IPS-18c (cell line): Measurements from ENCODE around the gene PPP1R15B.
"Not testable (repeated sequence)": the region's sequence is repeated elsewhere in the genome, so short reads cannot be mapped to it uniquely, and the experiment has no call there.

Experiments
- H3K4me3 ChIP-seq: 2 replicates; pipeline ENCODE4 v1.7.0; 2013; ENCODE audit warnings: low read depth, mild to moderate bottlenecking, low read length, moderate library complexity; ENCODE audit not compliant: insufficient read depth
- H3K9me3 ChIP-seq: one replicate; pipeline ENCODE4 v1.6.1; 2013; ENCODE audit warnings: mild to moderate bottlenecking, low read length, moderate library complexity; ENCODE audit not compliant: control insufficient read depth, insufficient read depth

The PPP1R15B gene

DNA sequence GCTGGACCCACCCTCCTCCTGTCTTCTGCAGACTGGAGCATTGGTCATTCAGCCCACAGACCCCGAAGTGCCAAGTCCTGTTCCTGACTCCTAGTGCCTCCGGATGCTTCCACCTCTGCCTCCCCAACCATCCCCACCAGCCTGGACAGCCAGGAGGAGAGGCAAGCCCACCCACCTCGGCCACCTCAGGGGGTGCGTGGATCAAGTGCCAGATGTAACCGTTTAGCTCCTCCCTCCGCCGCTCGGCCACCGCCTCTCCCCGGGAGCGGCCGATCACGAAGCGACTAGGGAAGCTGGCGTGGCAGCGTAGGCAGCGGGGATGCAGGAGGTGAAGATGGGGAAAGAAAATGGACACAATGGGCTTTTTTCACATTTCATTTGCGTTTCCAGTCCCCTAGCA, 18.1 kb upstream of the PPP1R15B start:
- peaks cover 2% of the 10 kb centered on the region for H3K9me3 ChIP-seq
- H3K4me3 ChIP-seq, result no peak overlapping the region

DNA sequence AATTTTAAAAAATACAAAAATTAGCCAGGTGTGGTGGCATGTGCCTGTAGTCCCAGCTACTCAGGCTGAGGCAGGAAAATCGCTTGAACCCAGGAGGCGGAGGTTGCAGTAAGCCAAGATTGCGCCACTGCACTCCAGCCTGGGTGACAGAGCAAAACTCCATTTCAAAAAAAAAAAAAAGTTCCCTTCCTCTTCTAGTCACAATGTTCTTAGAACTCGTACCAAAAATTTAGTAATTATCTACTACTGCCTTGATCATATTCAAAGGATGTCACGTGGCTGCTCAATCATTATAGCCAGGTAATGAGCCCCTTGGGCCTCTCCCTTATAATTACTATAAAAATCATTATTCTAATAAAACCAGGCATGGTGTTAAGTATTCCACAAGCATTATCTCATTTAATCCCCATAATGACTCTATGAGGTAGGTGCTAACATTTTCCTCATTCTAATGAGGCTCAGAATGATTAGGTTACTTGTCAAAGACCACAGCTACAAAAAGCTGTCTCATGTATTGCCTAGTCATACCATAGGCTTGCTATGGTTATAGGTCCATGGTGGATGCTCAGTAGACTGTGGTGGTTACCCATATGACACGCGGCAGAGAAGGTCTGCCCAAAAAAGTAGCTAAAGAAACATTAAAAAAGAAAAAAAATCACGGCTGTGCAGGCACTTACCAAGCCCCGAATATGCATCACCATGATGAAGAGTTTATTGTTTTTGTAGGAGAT, 15.5 kb upstream of the PPP1R15B start:
- Histone ChIP-seq H3K9me3 (peaks cover 2% of the 10 kb centered on the region), H3K4me3 (no peak overlapping the region)

DNA sequence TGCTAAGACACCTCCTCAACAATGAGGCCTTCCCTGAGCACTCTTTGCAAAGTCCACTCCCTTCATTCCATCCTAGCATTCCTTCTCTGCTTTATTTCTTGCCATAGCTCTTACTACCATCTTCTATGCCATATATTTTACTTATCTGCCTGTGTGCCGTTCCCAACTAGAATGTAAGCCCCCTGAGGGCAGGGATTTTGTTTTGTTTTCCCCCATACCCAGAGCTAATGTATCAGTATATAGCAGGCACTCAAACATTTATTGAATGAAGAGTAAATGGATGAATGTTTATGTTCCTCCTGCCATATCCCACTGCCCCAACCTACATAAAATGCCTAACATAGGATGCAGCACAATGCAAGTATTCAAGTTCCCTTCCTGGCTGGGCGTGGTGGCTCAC, 14.9 kb upstream of the PPP1R15B start:
- Histone ChIP-seq H3K9me3 (peaks cover 2% of the 10 kb centered on the region), H3K4me3 (no peak overlapping the region)

DNA sequence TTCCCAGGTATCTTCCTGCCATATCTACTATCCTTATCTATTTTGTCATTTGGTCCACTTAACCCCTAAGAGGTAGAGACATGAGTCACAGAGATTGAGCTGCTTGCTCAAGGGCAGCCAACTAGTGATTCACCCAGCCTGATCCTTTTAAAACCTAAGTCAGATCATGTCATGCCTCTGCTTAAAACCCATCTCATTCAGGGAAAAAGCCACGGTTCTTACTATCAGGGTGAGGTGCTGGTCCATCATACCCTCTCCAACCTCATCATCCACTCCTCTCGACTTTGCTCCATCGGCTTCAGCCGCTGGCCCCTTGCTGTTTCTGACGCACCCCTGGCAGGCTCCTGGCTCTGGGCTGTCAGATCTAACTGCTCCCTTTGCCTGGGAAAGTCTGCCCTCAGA, 14.4 kb upstream of the PPP1R15B start:
- peaks cover 2% of the 10 kb centered on the region for H3K9me3 ChIP-seq
- no peak overlapping the region for H3K4me3 ChIP-seq

DNA sequence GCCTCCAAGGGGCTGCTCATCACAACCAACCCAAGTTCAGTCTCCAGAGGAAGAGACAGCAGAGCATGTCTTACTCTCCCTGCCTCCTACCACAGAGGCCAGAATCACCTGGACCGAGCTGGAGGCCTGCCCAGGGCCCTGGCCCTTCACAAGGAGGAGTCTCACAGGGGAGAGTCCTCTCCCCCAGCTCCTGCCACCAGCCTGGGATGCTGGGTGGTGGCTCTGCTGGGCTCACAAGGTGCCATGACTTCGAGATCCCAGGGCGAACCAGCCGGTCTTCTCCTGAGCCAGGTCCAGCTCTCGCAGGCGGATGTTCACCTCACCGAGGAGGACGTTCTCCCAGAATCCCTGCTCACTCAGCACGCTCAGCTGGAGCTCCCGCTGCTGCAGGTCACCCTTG, 13.0 kb upstream of the PPP1R15B start:
- Histone ChIP-seq H3K4me3 (no peak overlapping the region), H3K9me3 (peaks cover 2% of the 10 kb centered on the region)

DNA sequence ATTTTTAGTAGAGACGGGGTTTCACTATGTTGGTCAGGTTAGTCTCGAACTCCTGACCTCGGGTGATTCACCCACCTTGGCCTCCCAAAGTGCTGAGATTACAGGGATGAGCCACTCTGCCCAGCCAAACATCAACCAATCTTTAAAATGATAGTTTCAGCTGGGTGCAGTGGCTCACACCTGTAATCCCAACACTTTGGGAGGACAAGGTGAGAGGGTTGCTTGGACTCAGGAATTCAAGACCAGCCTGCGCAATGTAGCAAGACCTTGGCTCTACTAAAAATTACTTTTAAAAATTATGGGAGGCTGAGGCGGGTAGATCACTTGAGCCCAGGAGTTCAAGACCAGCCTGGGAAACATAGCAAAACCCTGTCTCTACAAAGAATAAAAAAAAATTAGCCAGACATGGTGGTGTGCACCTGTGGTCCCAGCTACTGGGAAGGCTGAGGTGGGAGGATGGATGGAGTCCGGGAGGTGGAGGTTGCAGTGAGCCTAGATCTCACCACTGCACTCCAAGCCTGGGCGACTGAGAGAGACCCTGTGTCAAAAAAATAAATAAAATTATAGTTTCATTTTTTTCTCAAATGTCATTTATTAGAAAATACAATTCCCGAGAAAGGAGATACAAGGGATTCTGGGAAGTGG, 10.6 kb upstream of the PPP1R15B start:
- not testable (repeated sequence) for H3K4me3 ChIP-seq, H3K9me3 ChIP-seq

DNA sequence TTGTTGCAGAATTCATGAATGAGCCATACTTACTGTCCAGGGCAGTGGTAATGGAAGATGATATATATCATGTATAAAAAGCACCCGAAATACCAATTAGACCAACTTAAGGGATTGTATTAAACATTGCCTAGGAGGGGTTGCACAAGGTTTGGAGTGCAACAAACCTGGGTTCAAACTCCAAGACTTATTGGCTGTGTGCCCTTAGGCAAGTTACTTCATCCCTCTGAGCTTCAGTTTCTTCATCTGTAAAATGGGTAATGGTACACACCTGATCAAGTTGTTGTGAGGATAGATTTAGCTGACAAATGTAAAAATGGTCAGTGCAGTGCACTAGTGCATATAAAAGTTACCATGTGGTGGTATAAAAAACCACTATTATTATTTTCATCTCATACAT, 9.8 kb upstream of the PPP1R15B start:
- peaks cover 2% of the 10 kb centered on the region for H3K9me3 ChIP-seq
- no peak overlapping the region for H3K4me3 ChIP-seq

DNA sequence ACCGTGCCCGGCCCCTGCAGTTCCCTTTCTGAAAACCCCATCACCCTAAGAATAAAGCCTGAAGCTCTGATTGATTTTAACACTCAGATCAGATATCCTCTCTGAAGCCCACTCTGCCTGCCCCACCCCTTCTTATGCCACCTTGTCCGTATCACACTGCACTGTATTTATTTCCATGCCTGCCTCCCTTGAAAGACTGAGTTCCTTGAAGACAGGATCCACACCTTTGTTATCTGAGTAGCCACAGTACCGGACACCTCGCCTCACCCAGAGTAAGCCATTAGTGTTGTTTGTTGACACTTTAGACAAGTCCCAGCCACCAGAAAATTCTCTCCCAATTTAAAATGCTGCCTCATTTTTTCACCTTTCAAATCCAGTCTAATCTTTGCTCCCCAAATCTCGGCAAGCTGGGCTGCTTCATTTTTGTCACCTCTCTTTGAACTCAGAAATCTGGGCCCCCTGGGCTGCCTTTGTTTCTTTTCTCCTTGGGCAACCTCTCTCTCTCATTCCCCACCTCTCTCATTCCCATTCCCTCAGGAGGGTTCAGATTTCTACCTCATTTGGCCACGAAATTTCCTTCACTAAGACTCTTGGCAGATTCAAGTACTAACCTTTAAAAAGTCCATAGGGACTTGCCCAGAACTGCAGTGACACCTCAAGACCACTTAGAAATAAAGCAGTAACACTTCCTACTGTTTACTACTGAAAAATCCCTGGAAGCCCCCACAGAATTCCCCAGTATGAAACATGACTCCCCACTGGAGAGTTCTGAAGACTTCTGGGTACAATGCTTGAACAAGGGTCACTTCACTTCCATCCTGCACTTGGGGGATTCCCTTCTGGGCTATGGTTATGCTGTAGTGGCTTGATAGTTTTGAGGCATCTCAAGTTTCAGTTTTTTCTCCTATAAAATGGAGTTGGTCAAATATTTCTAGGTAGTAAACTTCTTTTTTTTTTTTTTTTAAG, 8.7 kb upstream of the PPP1R15B start:
- Histone ChIP-seq H3K4me3 (no peak overlapping the region), H3K9me3 (peaks cover 2% of the 10 kb centered on the region)

DNA sequence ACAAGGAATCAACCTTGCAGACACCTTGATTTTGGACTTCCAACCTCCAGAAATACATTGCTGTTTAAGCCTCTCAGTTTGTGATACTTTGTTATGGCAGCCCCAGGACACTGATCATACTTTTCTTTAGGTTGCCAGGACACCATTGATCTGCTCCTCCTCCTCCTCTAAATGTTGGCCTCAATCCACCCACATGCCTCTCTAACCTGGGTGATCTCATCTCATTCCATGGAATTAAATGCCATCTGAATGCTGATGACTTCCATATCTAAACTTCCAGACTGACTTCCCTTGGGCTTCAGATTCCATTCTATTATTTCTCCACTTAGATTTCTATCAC, 7.4 kb upstream of the PPP1R15B start:
- H3K9me3 ChIP-seq, result peaks cover 2% of the 10 kb centered on the region

DNA sequence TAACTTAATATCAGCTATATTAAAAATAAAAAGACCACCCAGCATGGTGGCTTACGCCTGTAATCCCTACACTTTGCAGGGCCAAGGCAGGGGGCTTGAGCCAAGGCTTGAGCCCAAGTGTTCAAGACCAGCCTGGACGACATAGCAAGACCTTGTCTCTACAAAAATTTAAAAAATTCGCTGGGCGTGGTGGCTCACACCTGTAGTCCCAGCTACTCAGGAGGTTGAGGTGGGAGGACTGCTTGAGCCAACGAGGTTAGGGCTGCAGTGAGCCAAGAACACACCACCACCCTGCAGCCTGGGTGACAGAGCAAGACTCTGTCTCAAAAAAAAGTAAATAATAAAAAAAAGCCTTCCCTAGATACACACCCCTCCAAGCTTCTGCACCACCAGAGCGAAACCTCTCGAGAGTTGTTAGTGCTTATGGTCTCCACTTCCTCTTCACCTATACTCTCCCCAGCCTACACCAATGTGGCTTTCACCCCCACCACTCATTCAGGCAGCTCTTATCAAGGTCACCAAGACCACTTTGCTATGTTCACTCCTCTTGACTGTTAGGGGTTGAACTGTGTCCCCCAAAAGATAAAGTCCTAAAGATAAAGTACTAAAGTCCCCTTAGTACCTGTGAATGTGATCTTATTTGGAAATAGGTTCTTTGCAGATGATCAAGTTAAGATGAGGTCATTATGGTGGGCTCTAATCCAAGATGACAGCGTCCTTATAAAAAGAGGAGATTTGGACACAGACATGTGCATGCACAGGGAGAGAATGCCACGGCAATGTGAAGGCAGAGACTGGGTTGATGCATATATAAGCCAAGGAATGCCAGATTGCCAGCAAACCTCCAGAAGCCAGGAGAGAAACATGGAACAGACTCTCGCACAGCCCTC, 6.8 kb upstream of the PPP1R15B start:
- Histone ChIP-seq H3K4me3 (no peak overlapping the region), H3K9me3 (peaks cover under 1% of the 10 kb centered on the region)

More for the DNA sequence above, 7.4 kb upstream of the PPP1R15B start:
- H3K4me3 ChIP-seq, result no peak overlapping the region

DNA sequence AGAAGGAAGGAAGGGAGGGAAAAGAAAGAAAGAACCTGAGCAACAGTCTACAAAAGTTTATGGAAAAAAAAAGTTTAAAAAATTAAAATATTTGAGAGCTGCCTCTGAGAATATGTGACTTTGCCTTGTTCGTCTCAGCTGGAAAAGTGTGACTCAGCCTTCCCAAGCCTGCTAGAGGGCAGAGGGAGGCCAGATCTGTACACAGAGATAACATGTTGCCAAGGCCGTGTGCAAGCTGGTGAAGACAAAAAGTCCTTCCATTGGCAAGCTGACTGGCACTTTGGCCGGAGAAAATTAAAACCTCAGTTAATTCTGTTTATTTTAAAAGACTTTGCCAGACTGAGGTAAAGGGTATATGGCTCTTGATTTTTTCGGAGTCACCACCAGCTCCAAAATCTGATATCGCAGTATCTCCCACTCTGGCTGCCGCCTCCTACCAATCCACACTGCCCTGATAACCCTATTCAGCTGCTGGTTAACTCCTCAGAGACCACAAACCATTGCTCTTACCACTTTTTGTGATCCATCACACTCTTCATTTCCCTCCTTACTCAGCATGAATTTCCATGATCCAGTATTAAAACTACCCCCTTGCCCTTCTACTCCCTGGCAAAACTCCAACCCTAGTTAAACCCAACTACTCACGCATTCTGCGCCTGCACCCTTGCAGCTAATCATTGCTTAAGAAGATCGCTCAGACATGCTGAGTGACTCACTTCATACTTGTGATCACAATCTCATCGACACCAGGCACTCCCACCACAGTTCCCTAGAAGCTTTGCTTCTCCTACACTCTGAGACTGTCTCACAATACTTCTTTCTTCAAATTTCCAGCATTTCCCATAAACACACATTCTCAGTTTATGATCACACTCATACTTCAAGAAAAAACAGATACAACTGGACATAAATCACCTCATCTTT, 5.7 kb upstream of the PPP1R15B start:
- Histone ChIP-seq H3K9me3 (no peaks in the 10 kb centered on the region), H3K4me3 (peak overlapping the region; percentile 9; the same call in 1 of the 2 replicates)

DNA sequence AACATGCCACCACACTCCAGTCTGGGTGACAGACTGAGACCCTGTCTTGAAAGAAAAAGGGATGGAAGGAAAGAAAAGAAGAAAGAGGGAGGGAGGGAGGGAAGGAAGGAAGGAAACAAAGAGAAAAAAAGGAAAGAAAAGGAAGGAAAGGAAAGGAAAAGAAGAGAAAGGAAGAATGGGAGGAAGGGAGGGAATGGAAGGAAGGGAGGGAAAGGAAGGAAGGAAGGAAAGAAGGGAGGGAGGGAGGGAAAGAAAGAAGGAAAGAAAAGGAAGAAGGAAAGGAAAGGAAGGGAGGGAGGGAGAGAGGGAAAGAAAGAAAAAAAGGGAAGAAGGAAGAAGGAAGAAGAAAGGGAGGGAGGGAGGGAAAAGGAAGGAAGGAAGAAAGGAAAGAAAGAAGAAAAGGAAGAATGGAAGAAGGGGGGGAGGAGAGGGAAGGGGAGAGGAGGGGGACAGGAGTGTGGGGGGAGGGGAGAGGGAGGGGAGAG, 5.0 kb upstream of the PPP1R15B start:
- no peak overlapping the region for H3K4me3 ChIP-seq
- H3K9me3 ChIP-seq, result no peaks in the 10 kb centered on the region

DNA sequence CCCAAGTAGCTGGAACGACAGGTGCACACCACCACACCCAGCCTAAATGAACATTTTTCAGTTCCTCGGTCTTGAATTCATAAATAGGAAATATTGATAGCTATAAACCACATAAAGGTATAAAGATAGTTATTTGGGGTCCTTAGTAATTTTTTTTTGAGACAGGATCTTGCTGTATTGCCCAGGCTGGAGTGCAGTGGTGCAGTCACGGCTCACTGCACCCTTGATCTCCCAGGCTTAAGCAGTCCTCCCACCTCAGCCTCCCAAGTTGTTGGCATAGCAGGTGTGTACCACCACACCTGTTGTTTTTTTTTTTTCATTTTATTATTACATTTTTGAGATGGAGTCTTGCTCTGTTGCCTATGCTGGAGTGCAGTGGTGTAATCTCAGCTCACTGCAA, 3.7 kb upstream of the PPP1R15B start:
- no peak overlapping the region for H3K4me3 ChIP-seq

DNA sequence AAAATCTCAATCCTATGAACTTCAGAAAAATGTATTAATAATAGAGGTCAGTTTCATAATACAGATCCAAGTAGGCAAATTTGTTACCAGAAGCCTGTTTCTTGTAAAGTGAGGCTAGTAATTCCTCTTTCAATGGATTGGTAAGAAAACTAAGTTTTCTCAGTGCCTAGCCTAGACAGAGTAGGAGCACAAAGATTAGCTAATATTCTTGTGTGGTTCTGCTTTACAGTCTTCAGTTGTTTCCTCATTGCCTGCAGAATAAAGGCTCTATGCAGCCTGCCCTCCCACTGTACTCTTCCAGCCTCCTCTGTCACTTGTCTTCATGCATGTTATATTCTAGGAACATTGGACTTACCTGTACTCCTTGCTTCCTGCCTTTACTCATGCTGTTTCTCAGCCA, 2.4 kb upstream of the PPP1R15B start:
- Histone ChIP-seq H3K4me3 (no peak overlapping the region), H3K9me3 (no peaks in the 10 kb centered on the region)

More for the DNA sequence above, 3.7 kb upstream of the PPP1R15B start:
- H3K9me3 ChIP-seq, result no peaks in the 10 kb centered on the region

DNA sequence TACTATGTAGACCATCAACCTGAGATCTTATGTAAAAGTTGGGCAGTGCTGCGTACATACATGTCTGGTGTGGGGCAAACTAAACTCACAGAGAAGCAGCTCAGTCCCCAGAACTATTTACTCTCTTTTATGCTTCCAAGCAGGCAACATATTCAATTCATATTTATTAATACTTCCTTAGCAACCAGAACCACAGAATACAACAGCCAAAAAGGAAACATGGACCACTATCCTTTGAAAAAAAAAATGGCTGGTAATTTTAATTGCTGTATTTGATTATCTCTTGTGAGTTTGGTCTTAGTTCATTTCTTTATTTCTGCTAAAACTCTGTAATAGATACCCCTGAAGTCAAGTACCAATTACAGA, 1.5 kb upstream of the PPP1R15B start:
- no peaks in the 10 kb centered on the region for H3K9me3 ChIP-seq
- H3K4me3 ChIP-seq, result no peak overlapping the region
